HL-60 (cell line): ENCODE results near the gene CHL1.

Source experiments
- DNase-seq, 2 experiments: peaks; one replicate each; pipeline ENCODE4 v3.0.0-alpha.2; 2010 to 2020; ENCODE audit warnings: low read depth in 1 of 2, low spot score in 1 of 2
- H3K27ac ChIP-seq: fragments of 250-450 bp; sonication (Bioruptor Pico); replicated peaks from 2 replicates; pipeline ENCODE4 v1.5.1; 2020; ENCODE audit warnings: mild to moderate bottlenecking, moderate library complexity
- H3K27me3 ChIP-seq: fragments of 250-450 bp; sonication (Bioruptor Pico); 2 replicates; pipeline ENCODE4 v1.5.1; 2021; ENCODE audit warnings: mild to moderate bottlenecking, moderate library complexity; ENCODE audit not compliant: insufficient read depth, poor library complexity, severe bottlenecking
- H3K4me3 ChIP-seq: replicated peaks from 2 replicates; pipeline ENCODE4 v1.5.1; 2011; ENCODE audit warnings: mild to moderate bottlenecking, control low read depth, low read length; ENCODE audit not compliant: insufficient read depth
- CTCF ChIP-seq: IDR thresholded peaks from one replicate; pipeline ENCODE4 v1.5.1; 2011; ENCODE audit warnings: low read length, control low read depth, inconsistent platforms; ENCODE audit not compliant: insufficient read depth
- GABPA ChIP-seq: IDR thresholded peaks from 2 replicates; pipeline ENCODE4 v1.6.1; 2012; ENCODE audit warnings: low read depth
- POLR2AphosphoS5 ChIP-seq: IDR thresholded peaks from 2 replicates; pipeline ENCODE4 v1.6.1; 2012; ENCODE audit warnings: low read depth
- REST ChIP-seq: IDR thresholded peaks from 2 replicates; pipeline ENCODE4 v1.6.1; 2012; ENCODE audit warnings: low read depth; ENCODE audit not compliant: insufficient replicate concordance
- SPI1 ChIP-seq: IDR thresholded peaks from 2 replicates; pipeline ENCODE4 v1.6.1; 2012; ENCODE audit warnings: low read depth, mild to moderate bottlenecking, borderline replicate concordance

CHL1 gene

GRCh38 chr3:356952-357351 lies 160.4 kb downstream of the CHL1 start:
- TF ChIP-seq REST (no peak), CTCF (no peak), GABPA (no peak), POLR2AphosphoS5 (no peak), SPI1 (no peak)
- no peaks in the 10 kb centered on the region for H3K27me3 ChIP-seq
- no peak for DNase-seq
- H3K27ac ChIP-seq: no peak overlapping the region
- H3K4me3 ChIP-seq: no peak overlapping the region

- TF ChIP-seq CTCF: no peak
- no peak for TF ChIP-seq POLR2AphosphoS5
- no peak for TF ChIP-seq REST
- no peak for TF ChIP-seq GABPA
- no peak for TF ChIP-seq SPI1
- DNase-seq: no peak
- H3K27me3 ChIP-seq: no peaks in the 10 kb centered on the region
- no peak overlapping the region for H3K4me3 ChIP-seq
- no peak overlapping the region for H3K27ac ChIP-seq
Measured at GRCh38 chr3:359672-360071, 163.1 kb downstream of the CHL1 start.

GRCh38 chr3:362681-363338 lies 166.2 kb downstream of the CHL1 start:
- no peak for DNase-seq
- Histone ChIP-seq H3K27me3 (no peaks in the 10 kb centered on the region), H3K4me3 (no peak overlapping the region), H3K27ac (no peak overlapping the region)
- TF ChIP-seq POLR2AphosphoS5: no peak
- TF ChIP-seq REST: no peak
- TF ChIP-seq SPI1: no peak
- no peak for TF ChIP-seq GABPA

- Histone ChIP-seq H3K27me3 (no peaks in the 10 kb centered on the region), H3K27ac (no peak overlapping the region), H3K4me3 (no peak overlapping the region)
- no peak for DNase-seq
- TF ChIP-seq GABPA (no peak), CTCF (no peak), SPI1 (no peak), REST (no peak), POLR2AphosphoS5 (no peak)
Measured at GRCh38 chr3:364287-364686, 167.7 kb downstream of the CHL1 start.
